Measurements from ENCODE around the gene SAT2.
A peak's percentile ranks its signal among the peaks of the same experiment; 100 is the strongest.
"Not testable (repeated sequence)": the region's sequence is repeated elsewhere in the genome, so short reads cannot be mapped to it uniquely, and the experiment has no call there.

The SAT2 gene

GRCh38 chr17:7626307-7626706 is 1.3 kb downstream of the SAT2 start:
- in situ Hi-C loops (cut with MboI; ENCODE audit: low pct_unique_long_range_greater_than_20kb, low sequenced_read_pairs, unreplicated experiment), result no loop called here
- TF ChIP-seq CTCF (IDR thresholded peaks at IDR 0.05; ENCODE audit: extremely low read depth, insufficient read depth, missing control alignments), result no peak
- DNase-seq (ENCODE audit: low spot score), result no peak

GRCh38 chr17:7625749-7626148 is 1.9 kb downstream of the SAT2 start:
- in situ Hi-C loops (cut with MboI; ENCODE audit: low pct_unique_long_range_greater_than_20kb, low sequenced_read_pairs, unreplicated experiment); DNase-seq (ENCODE audit: low spot score): not testable (repeated sequence)

- DNase-seq (ENCODE audit: low spot score), result no peak
- in situ Hi-C loops (cut with MboI; ENCODE audit: low pct_unique_long_range_greater_than_20kb, low sequenced_read_pairs, unreplicated experiment), result no loop called here
Measured at GRCh38 chr17:7623661-7624060, 4.0 kb downstream of the SAT2 start.

GRCh38 chr17:7620835-7621234 is 6.8 kb downstream of the SAT2 start:
- DNase-seq (ENCODE audit: low spot score), result no peak
- in situ Hi-C loops (cut with MboI; ENCODE audit: low pct_unique_long_range_greater_than_20kb, low sequenced_read_pairs, unreplicated experiment), result no loop called here
- TF ChIP-seq CTCF (IDR thresholded peaks at IDR 0.05; ENCODE audit: extremely low read depth, insufficient read depth, missing control alignments), result no peak

More at GRCh38 chr17:7623661-7624060, 4.0 kb downstream of the SAT2 start:
- TF ChIP-seq CTCF (IDR thresholded peaks at IDR 0.05; ENCODE audit: extremely low read depth, insufficient read depth, missing control alignments), result no peak

GRCh38 chr17:7618608-7619007 is 9.0 kb downstream of the SAT2 start:
- TF ChIP-seq CTCF (IDR thresholded peaks at IDR 0.05; ENCODE audit: extremely low read depth, insufficient read depth, missing control alignments), result no peak
- DNase-seq (ENCODE audit: low spot score), result no peak
- in situ Hi-C loops (cut with MboI; ENCODE audit: low pct_unique_long_range_greater_than_20kb, low sequenced_read_pairs, unreplicated experiment), result no loop called here

- no peak for TF ChIP-seq CTCF (IDR thresholded peaks at IDR 0.05; ENCODE audit: extremely low read depth, insufficient read depth, missing control alignments)
- in situ Hi-C loops (cut with MboI; ENCODE audit: low pct_unique_long_range_greater_than_20kb, low sequenced_read_pairs, unreplicated experiment), result no loop called here
- DNase-seq (ENCODE audit: low spot score), result no peak
Measured at GRCh38 chr17:7615265-7615747, 12.3 kb downstream of the SAT2 start.

- TF ChIP-seq CTCF (IDR thresholded peaks at IDR 0.05; ENCODE audit: extremely low read depth, insufficient read depth, missing control alignments), result peak; percentile 61
- in situ Hi-C loops (cut with MboI; ENCODE audit: low pct_unique_long_range_greater_than_20kb, low sequenced_read_pairs, unreplicated experiment), result no loop called here
- peak; percentile 100 for DNase-seq (ENCODE audit: low spot score)
Measured at GRCh38 chr17:7614425-7615264, 13.0 kb downstream of the SAT2 start, which contains the start of gene FXR2. Gene FXR2, minus strand, starts transcription at chr17:7614897. Its CDS starts 365 bp downstream, at chr17:7614532.

All from GM13977 (cell line).